ENCODE measurements around the gene MARK3.
A peak's percentile ranks its signal among the peaks of the same experiment; 100 is the strongest.

The MARK3 gene

DNA sequence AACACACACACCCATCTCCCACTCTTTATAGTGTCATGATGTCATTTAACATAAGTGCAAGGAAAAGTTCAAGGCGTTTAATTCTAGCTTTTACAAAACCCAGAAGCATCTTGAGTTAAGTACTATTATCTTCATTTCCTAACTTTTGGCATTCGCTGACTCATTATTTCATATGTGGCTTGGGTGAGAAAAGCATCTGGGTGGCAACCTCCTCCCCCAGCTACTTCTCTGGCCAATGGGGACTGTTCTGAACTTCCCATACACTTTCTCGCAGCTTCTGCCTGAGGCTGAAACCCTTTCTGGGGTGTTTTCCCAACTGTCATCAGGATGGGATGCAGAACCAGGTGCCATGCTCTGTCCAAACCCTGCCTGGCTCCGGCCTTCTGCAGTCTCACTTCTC lies 2.8 kb upstream of the MARK3 start:
- Histone ChIP-seq H3K9ac (ENCODE audit: low read length) (no peak overlapping the region), H3K23ac (ENCODE audit: low read length) (no peak overlapping the region), H2AFZ (ENCODE audit: insufficient read depth, low read length, poor library complexity) (no peak overlapping the region), H3K27ac (ENCODE audit: low read depth, low read length) (no peak overlapping the region), H3K9me3 (ENCODE audit: insufficient read depth, low read depth, low read length) (no peaks in the 10 kb centered on the region), H3K27me3 (ENCODE audit: insufficient read depth, low read length) (no peaks in the 10 kb centered on the region), H4K12ac (ENCODE audit: low read depth, low read length) (no peak overlapping the region), H3K4ac (ENCODE audit: low read depth, low read length) (no peak overlapping the region), H3K79me1 (ENCODE audit: low read length) (peaks cover 9% of the 10 kb centered on the region), H3K4me2 (ENCODE audit: low read length) (no peak overlapping the region), H4K91ac (ENCODE audit: low read depth, low read length) (no peak overlapping the region), H3K4me1 (ENCODE audit: control insufficient read depth in 1 of 2, insufficient read depth in 2 of 2, low read length in 2 of 2) (peaks cover 2 to 5% of the 10 kb centered on the region in 2 experiments), H2AK5ac (ENCODE audit: low read length) (no peak overlapping the region), H3K79me2 (ENCODE audit: control insufficient read depth, insufficient read depth, low read length, poor library complexity) (peaks cover 10% of the 10 kb centered on the region), H3K36me3 (ENCODE audit: control insufficient read depth in 1 of 2, insufficient read depth in 2 of 2, low read length in 2 of 2) (no peaks in the 10 kb centered on the region), H4K8ac (ENCODE audit: low read depth, low read length) (no peak overlapping the region), H2BK12ac (ENCODE audit: low read length) (no peak overlapping the region), H2BK120ac (ENCODE audit: insufficient read depth, low read length, poor library complexity) (no peak overlapping the region), H3K4me3 (ENCODE audit: low read depth, low read length) (no peak overlapping the region), H2BK5ac (ENCODE audit: low read depth, low read length, poor library complexity) (no peak overlapping the region), H3K14ac (ENCODE audit: low read length) (no peak overlapping the region), H3K18ac (ENCODE audit: low read length) (no peak overlapping the region)
- WGBS (ENCODE audit: extremely low coverage, insufficient coverage, insufficient read length): no CpG with 5 or more reads among the region's 4 CpGs
- peak; percentile 20 to 31 for DNase-seq

DNA sequence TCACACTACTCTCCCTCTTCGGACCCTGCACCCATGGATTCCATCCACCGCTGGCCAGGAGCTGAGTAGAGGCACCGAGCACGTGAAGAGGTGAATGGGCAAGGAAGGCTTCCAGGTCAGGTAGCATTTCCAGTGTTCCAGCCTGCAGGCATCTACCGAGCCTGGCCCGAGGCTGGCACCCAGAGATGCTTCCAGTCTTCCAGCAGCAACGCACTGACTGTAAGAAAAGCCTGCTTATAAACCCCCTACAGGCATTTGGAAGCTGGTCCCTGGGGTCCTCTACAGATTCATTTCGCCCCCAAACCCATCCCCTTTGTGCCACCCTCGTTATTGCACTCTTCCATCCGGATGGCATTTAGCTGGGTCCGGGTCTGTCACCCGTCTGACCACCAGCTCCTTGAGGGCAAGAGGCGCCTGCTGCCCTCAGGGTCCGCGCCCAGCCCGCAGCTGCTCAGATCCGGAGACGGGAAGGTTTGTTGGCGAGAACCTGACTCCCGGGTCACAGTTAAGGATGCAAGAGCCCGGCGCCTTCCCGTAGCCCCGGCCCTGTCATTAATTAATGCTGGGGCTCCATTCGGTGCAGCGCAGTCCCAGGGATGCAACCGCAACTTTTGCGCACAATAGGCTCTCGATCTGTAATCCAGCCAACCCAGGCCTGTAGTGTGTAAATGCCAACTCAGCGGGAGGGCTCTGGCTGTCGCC lies 614 bp upstream of the MARK3 start:
- no peak overlapping the region for H3K4ac ChIP-seq (ENCODE audit: low read depth, low read length)
- no peaks in the 10 kb centered on the region for H3K27me3 ChIP-seq (ENCODE audit: insufficient read depth, low read length)
- no peak overlapping the region for H3K27ac ChIP-seq (ENCODE audit: low read depth, low read length)
- H3K23ac ChIP-seq (ENCODE audit: low read length): no peak overlapping the region
- no peak overlapping the region for H2BK120ac ChIP-seq (ENCODE audit: insufficient read depth, low read length, poor library complexity)
- no peaks in the 10 kb centered on the region for H3K9me3 ChIP-seq (ENCODE audit: insufficient read depth, low read depth, low read length)
- H3K36me3 ChIP-seq (ENCODE audit: control insufficient read depth in 1 of 2, insufficient read depth in 2 of 2, low read length in 2 of 2): no peaks in the 10 kb centered on the region
- H3K4me2 ChIP-seq (ENCODE audit: low read length): peak overlapping the region; percentile 95
- H4K91ac ChIP-seq (ENCODE audit: low read depth, low read length): no peak overlapping the region
- H2BK12ac ChIP-seq (ENCODE audit: low read length): no peak overlapping the region
- peak overlapping the region; percentile 51 for H4K8ac ChIP-seq (ENCODE audit: low read depth, low read length)
- H2AK5ac ChIP-seq (ENCODE audit: low read length): no peak overlapping the region
- H4K12ac ChIP-seq (ENCODE audit: low read depth, low read length): no peak overlapping the region
- H3K79me2 ChIP-seq (ENCODE audit: control insufficient read depth, insufficient read depth, low read length, poor library complexity): peaks cover 12% of the 10 kb centered on the region
- no CpG with 5 or more reads among the region's 31 CpGs for WGBS (ENCODE audit: extremely low coverage, insufficient coverage, insufficient read length)
- no peak overlapping the region for H3K9ac ChIP-seq (ENCODE audit: low read length)
- no peak overlapping the region for H2BK5ac ChIP-seq (ENCODE audit: low read depth, low read length, poor library complexity)
- peak; percentile 48 to 65 for DNase-seq
- no peak overlapping the region for H3K14ac ChIP-seq (ENCODE audit: low read length)
- H3K79me1 ChIP-seq (ENCODE audit: low read length): peaks cover 9% of the 10 kb centered on the region
- peak overlapping the region; percentile 73 for H2AFZ ChIP-seq (ENCODE audit: insufficient read depth, low read length, poor library complexity)
- H3K4me3 ChIP-seq (ENCODE audit: low read depth, low read length): peak overlapping the region; percentile 63
- H3K18ac ChIP-seq (ENCODE audit: low read length): no peak overlapping the region
- H3K4me1 ChIP-seq (ENCODE audit: control insufficient read depth in 1 of 2, insufficient read depth in 2 of 2, low read length in 2 of 2): peaks cover 2 to 5% of the 10 kb centered on the region in 2 experiments

DNA sequence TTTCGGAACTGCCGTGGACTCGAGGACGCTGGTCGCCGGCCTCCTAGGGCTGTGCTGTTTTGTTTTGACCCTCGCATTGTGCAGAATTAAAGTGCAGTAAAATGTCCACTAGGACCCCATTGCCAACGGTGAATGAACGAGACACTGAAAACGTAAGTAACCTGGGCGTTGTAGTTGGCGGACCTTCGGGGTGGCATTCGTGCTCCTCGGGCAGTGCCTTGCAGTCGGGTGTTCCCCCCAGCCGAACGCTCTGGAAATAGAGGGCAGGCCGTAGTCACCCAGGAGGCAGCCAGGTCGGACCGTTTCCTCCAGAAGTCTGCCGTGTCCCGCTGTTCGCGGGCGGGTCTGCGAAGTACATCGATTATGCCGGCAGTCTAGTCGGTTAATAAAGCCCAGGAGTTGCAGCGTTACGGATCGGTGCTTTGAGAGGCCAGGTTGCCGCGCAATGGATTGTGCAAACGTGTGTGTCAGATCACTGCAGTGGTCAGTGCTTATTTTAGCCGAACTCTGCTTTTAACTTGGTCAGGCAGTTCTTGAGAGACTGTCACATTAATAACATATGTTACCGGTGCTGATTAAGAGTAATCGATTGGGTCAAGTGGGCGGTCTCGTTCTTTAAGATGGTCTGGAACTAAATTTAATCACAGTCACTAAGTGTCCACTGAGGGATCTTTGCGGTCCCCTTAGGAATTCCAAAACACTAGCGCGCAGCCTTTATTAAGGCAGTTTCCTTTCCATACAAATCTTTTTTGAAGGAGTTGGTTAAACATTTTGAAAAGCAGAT lies 906 bp downstream of the MARK3 start:
- H2BK12ac ChIP-seq (ENCODE audit: low read length): no peak overlapping the region
- no peaks in the 10 kb centered on the region for H3K27me3 ChIP-seq (ENCODE audit: insufficient read depth, low read length)
- peak overlapping the region; percentile 90 for H2BK5ac ChIP-seq (ENCODE audit: low read depth, low read length, poor library complexity)
- H4K8ac ChIP-seq (ENCODE audit: low read depth, low read length): peak overlapping the region; percentile 98
- H2AK5ac ChIP-seq (ENCODE audit: low read length): peak overlapping the region; percentile 93
- peak overlapping the region; percentile 97 for H3K14ac ChIP-seq (ENCODE audit: low read length)
- H3K18ac ChIP-seq (ENCODE audit: low read length): peak overlapping the region; percentile 60
- H4K91ac ChIP-seq (ENCODE audit: low read depth, low read length): peak overlapping the region; percentile 92
- H3K4me1 ChIP-seq (ENCODE audit: control insufficient read depth in 1 of 2, insufficient read depth in 2 of 2, low read length in 2 of 2): peaks cover 2 to 5% of the 10 kb centered on the region in 2 experiments
- no CpG with 5 or more reads among the region's 44 CpGs for WGBS (ENCODE audit: extremely low coverage, insufficient coverage, insufficient read length)
- H3K27ac ChIP-seq (ENCODE audit: low read depth, low read length): peak overlapping the region; percentile 91
- peak overlapping the region; percentile 100 for H4K12ac ChIP-seq (ENCODE audit: low read depth, low read length)
- peak; percentile 11 to 56 for DNase-seq
- H3K79me1 ChIP-seq (ENCODE audit: low read length): peaks cover 9% of the 10 kb centered on the region
- peak overlapping the region; percentile 86 for H3K9ac ChIP-seq (ENCODE audit: low read length)
- no peak overlapping the region for H3K23ac ChIP-seq (ENCODE audit: low read length)
- peak overlapping the region; percentile 86 for H2BK120ac ChIP-seq (ENCODE audit: insufficient read depth, low read length, poor library complexity)
- peak overlapping the region; percentile 81 for H3K4me3 ChIP-seq (ENCODE audit: low read depth, low read length)
- H3K4me2 ChIP-seq (ENCODE audit: low read length): peak overlapping the region; percentile 63
- no peaks in the 10 kb centered on the region for H3K36me3 ChIP-seq (ENCODE audit: control insufficient read depth in 1 of 2, insufficient read depth in 2 of 2, low read length in 2 of 2)
- peaks cover 15% of the 10 kb centered on the region for H3K79me2 ChIP-seq (ENCODE audit: control insufficient read depth, insufficient read depth, low read length, poor library complexity)
- H3K9me3 ChIP-seq (ENCODE audit: insufficient read depth, low read depth, low read length): no peaks in the 10 kb centered on the region
- H3K4ac ChIP-seq (ENCODE audit: low read depth, low read length): peak overlapping the region; percentile 91
- no peak overlapping the region for H2AFZ ChIP-seq (ENCODE audit: insufficient read depth, low read length, poor library complexity)

DNA sequence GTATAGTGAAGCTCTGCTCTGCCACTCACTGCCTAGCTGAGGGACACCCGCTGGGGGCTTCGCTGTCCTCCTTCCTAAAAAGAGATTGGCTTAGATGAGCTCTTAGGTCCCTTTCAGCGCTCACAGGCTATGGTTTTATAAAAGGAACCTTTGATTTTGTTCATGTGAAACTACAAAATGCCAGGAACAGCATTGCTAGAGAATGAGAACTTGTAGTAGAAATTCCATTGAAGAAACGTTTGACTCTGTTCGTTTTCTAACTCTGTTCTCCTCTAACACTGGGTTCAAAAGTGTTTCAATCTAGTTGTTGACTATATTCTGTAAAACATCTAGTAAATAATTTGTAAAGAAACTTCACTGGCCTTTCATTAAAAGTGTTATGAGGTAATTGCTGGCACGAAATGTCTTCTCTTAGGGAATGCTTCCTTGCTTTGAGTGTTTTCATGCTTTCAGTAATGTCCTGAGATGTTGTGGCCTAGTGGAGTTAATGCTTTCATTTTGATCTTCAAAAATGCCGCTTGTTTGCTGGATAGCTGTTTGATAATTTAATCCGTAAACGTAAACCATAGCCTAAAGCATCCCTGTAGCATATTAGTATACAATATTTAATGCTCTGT lies 1.6 kb downstream of the MARK3 start:
- Histone ChIP-seq H3K18ac (ENCODE audit: low read length) (no peak overlapping the region), H4K91ac (ENCODE audit: low read depth, low read length) (no peak overlapping the region), H2BK5ac (ENCODE audit: low read depth, low read length, poor library complexity) (no peak overlapping the region), H3K36me3 (ENCODE audit: control insufficient read depth in 1 of 2, insufficient read depth in 2 of 2, low read length in 2 of 2) (no peaks in the 10 kb centered on the region), H3K4me1 (ENCODE audit: control insufficient read depth in 1 of 2, insufficient read depth in 2 of 2, low read length in 2 of 2) (peaks cover 2 to 5% of the 10 kb centered on the region in 2 experiments), H3K9ac (ENCODE audit: low read length) (peak overlapping the region; percentile 86), H3K4me2 (ENCODE audit: low read length) (peak overlapping the region; percentile 63), H3K79me2 (ENCODE audit: control insufficient read depth, insufficient read depth, low read length, poor library complexity) (peaks cover 15% of the 10 kb centered on the region), H3K4me3 (ENCODE audit: low read depth, low read length) (no peak overlapping the region), H3K4ac (ENCODE audit: low read depth, low read length) (peak overlapping the region; percentile 69), H2BK12ac (ENCODE audit: low read length) (no peak overlapping the region), H4K12ac (ENCODE audit: low read depth, low read length) (no peak overlapping the region), H3K23ac (ENCODE audit: low read length) (no peak overlapping the region), H3K27me3 (ENCODE audit: insufficient read depth, low read length) (no peaks in the 10 kb centered on the region), H3K9me3 (ENCODE audit: insufficient read depth, low read depth, low read length) (no peaks in the 10 kb centered on the region), H2AK5ac (ENCODE audit: low read length) (no peak overlapping the region), H4K8ac (ENCODE audit: low read depth, low read length) (no peak overlapping the region), H3K27ac (ENCODE audit: low read depth, low read length) (no peak overlapping the region), H2AFZ (ENCODE audit: insufficient read depth, low read length, poor library complexity) (no peak overlapping the region), H3K14ac (ENCODE audit: low read length) (no peak overlapping the region), H3K79me1 (ENCODE audit: low read length) (peaks cover 9% of the 10 kb centered on the region), H2BK120ac (ENCODE audit: insufficient read depth, low read length, poor library complexity) (no peak overlapping the region)
- no CpG with 5 or more reads among the region's 9 CpGs for WGBS (ENCODE audit: extremely low coverage, insufficient coverage, insufficient read length)
- no peak for DNase-seq
